ENCODE results near the gene STK32C.

STK32C gene

DNA sequence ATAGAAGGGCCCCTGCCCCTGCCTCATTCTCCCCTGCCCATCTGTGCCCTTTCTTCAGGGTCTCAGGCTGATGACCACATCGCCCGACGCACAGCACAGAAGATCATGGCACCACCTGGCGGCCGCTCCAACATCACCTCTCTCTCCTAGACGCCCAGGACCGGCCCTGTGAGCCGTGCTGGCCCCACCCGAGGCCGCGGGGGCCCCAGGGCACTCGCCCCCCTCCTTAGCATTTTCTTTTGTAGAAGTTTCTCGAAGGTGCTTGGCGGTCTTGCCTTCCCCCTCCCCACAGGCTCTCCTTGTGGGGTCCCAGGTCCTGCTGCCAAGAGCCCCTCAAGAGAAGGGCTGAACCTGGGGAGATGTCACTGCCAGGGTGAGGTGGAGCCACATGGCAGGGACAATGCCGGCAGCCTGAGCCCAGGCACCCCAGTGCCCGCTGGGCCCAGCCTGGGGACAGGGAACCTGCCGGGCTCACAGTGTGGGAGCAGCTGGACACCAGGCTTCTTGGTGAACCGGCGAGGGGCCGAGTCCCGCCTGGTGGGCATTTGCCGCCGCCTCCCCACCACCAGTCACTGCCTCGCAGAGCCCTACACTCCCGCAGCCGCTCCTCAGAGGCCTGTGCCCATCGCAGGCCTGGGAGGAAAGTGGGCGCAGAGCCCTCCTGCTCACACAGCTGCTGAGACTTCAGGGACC is 102.8 kb downstream of the STK32C start:
- Mint-ChIP-seq H3K36me3 (ENCODE audit: low read depth) (no peaks in the 10 kb centered on the region), H3K27me3 (no peaks in the 10 kb centered on the region), H3K4me3 (no peak overlapping the region), H3K9me3 (no peaks in the 10 kb centered on the region), H3K4me1 (peaks cover 5% of the 10 kb centered on the region), H3K27ac (no peak overlapping the region)
- ATAC-seq = no peak
- DNase-seq = no peak

DNA sequence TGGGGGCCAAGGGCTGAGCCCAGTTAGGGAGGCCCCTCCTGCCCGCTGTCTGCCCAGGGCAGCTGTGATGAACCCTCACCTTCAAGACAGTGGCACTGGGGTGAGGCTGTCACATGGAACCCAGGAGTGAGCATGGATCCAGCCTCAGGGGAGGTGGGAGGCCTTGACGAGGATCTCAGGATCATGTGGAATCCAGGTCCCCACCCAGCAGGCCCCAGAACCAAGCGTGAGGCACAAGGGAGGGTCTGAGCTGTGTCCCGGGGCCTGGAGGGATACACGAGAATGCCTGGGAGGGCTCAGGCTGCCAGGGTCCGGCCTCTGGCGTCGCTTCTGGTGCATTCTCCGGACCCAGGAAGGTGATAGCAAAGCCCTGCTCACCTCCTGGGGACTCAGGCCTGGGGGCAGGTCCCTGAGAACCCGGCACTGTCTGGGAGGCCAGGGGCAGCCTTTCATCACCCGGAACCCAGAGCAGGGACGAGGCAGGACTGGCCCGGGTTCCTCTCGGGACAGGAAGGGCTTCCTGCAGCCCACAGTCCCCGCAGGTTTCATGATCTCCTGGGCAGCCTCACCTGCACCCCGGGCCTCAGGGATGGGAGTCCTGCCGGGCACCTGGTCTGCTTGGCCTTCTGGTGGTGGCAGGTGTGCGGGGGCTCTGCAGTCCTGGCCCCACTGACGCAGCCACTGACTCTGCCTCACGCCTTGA is 103.5 kb downstream of the STK32C start:
- DNase-seq = no peak
- H3K27me3 Mint-ChIP-seq = no peaks in the 10 kb centered on the region
- ATAC-seq = no peak
- peaks cover 5% of the 10 kb centered on the region for H3K4me1 Mint-ChIP-seq
- no peak overlapping the region for H3K27ac Mint-ChIP-seq
- H3K36me3 Mint-ChIP-seq (ENCODE audit: low read depth) = no peaks in the 10 kb centered on the region
- no peak overlapping the region for H3K4me3 Mint-ChIP-seq
- H3K9me3 Mint-ChIP-seq = no peaks in the 10 kb centered on the region

DNA sequence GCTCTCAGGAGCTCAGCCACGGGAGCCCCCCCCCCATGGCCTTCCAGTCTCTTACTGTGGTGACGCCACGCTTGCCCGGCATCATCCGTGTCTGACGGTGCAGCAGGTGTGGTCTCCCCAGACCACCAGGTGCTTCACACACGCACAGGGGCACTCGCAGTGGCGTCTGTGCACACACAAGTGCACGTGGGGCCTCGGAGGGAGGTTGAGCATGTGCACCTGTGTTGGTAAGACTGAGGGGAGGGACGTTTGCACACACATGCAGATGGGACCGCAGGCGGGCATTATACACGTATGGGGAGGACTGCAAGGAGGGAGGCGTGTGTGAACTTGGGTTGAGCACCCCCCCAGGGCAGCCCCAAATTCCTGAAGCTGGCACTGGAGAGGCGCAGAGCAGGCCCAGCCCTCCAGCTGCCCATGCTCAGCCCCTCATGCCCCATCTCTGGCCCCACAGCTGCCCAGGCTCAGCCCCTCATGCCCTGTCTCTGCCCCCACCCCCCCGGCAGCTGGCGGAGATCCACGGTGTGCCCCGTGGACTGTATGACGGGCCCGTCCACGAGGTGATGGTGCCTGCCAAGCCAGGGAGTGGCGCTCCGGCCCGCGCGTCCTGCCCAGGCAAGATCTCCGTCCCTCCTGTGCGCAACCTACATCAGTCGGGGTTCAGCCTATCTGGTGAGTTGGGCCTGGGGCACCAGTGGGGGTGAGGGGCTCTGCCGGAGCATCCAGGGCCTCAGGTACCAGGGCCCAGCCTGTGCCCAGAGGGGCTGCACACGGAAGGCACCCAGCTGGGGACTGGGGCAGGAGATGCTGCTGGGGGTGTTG is 104.3 kb downstream of the STK32C start:
- H3K4me1 Mint-ChIP-seq = peaks cover 2% of the 10 kb centered on the region
- no peak for ATAC-seq
- DNase-seq = no peak
- H3K9me3 Mint-ChIP-seq = no peaks in the 10 kb centered on the region
- no peak overlapping the region for H3K4me3 Mint-ChIP-seq
- H3K27me3 Mint-ChIP-seq = no peaks in the 10 kb centered on the region
- H3K27ac Mint-ChIP-seq = no peak overlapping the region
- H3K36me3 Mint-ChIP-seq (ENCODE audit: low read depth) = no peaks in the 10 kb centered on the region

DNA sequence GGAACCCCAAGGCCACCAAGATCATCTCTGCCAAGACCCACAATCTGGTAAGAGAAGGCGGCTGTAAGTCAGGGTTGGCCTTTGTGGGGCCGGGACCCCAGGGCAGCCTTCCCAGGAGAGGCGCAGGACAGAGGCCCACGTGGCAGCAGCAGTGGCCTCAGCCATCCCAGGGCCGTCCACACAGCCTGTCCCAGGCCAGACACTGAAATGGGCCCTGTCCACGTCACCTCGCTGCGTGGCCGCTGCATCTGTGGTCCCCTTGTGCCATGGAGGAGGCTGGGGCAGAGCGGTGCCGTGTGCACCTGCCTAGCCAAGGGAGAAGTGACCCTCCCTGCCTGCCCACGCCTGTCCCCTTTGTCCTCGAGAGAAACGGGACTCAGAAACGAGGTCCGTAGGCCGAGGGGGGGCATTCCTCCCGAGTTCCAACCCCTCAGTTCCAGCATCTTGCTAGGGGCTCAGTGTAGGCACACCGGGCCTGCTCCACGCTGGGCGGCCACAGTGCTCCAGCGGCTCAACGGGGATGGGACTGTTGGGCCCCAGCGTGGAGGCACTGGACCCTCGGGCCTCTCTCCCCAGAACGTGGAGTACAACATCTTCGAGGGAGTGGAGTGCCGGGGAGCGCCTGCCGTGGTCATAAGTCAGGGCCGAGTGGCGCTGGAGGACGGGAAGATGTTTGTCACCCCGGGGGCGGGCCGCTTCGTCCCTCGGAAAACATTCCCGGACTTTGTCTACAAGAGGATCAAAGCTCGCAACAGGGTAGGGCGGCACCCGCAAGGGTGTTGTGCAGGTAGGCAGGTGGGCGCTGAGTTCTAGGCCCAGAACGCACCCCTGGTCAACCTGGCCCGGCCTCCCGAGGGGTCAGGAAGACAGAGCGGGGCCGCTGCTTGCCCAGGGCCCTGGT is 105.4 kb downstream of the STK32C start:
- no peak for DNase-seq
- H3K27ac Mint-ChIP-seq = no peak overlapping the region
- H3K36me3 Mint-ChIP-seq (ENCODE audit: low read depth) = no peaks in the 10 kb centered on the region
- H3K4me1 Mint-ChIP-seq = no peaks in the 10 kb centered on the region
- H3K4me3 Mint-ChIP-seq = no peak overlapping the region
- H3K9me3 Mint-ChIP-seq = no peaks in the 10 kb centered on the region
- no peak for ATAC-seq
- no peaks in the 10 kb centered on the region for H3K27me3 Mint-ChIP-seq

DNA sequence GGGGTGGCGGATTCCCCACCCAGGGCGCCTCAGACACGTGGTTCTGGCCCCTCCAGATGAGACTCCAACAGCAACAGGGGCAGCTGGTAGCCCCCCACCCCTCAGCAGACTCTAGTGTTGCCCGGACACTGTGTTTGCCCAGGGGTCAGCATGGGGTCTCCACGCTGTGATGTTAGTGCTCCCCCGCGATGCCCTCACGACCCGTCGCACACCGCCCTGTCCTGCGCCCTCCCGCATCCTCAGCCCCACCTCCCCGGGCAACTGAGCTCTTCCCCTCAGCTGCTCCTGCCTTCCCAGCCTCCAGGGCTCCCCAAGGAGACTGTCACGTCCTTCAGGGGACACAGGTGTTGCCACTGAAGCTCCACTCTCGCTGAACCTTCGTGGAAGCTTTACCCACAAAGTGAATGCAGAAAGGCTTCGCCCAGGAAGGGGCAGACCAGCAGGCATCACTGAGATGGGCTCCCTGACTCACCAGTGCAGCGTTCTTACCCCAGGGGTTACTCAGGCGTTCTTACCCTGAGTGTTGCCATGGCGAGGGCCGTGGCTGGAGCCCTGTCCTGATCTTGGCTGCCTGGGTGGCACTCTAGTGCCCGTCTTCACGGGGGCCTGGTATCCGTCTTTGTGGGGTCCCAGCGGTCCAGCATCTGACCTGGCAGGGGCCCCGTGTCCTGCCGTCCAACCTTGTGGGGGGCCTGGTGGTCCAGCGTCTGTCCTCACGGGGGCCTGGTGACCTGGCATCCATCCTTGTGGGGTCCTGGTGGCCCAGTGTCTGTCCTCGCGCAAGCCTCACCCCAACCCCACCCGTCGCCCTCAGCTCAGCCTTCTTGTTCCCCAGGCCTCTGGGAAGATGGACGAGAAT is 106.4 kb downstream of the STK32C start:
- no peaks in the 10 kb centered on the region for H3K9me3 Mint-ChIP-seq
- no peaks in the 10 kb centered on the region for H3K27me3 Mint-ChIP-seq
- ATAC-seq (no peak), DNase-seq (no peak)
- no peak overlapping the region for H3K27ac Mint-ChIP-seq
- no peaks in the 10 kb centered on the region for H3K36me3 Mint-ChIP-seq (ENCODE audit: low read depth)
- no peaks in the 10 kb centered on the region for H3K4me1 Mint-ChIP-seq
- no peak overlapping the region for H3K4me3 Mint-ChIP-seq

- Mint-ChIP-seq H3K36me3 (ENCODE audit: low read depth) (no peaks in the 10 kb centered on the region), H3K27ac (no peak overlapping the region), H3K9me3 (no peaks in the 10 kb centered on the region), H3K27me3 (no peaks in the 10 kb centered on the region), H3K4me1 (no peaks in the 10 kb centered on the region), H3K4me3 (no peak overlapping the region)
- ATAC-seq (no peak), DNase-seq (no peak)
Observed at GRCh38 chr10:132200344-132201110, 107.2 kb downstream of the STK32C start.

DNA sequence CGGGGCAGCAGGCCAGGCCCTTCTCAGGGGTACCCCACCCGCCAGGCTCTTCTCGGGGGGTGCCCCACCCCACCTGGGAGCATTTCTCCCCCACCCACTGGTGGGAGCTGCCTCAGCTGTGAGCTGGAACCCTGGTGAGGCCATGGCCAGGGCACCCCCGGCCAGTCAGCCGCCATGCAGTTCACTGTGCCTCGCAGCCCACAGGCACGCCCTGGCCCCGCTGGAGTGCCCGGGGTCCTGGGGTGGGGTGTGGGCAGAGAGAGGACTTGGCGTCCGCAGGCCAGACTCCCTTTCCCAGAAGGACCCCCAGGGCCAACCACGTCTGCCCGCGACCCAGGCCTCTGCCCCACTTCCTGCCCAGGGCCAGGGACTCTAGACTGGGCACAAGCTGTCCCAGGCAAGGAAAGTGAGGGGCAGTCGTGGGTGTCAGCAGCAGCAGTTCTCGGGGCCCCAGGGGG is 107.9 kb downstream of the STK32C start:
- DNase-seq = no peak
- no peak overlapping the region for H3K27ac Mint-ChIP-seq
- no peak for ATAC-seq
- H3K4me1 Mint-ChIP-seq = no peaks in the 10 kb centered on the region
- no peaks in the 10 kb centered on the region for H3K27me3 Mint-ChIP-seq
- H3K4me3 Mint-ChIP-seq = no peak overlapping the region
- H3K36me3 Mint-ChIP-seq (ENCODE audit: low read depth) = no peaks in the 10 kb centered on the region
- no peaks in the 10 kb centered on the region for H3K9me3 Mint-ChIP-seq

- DNase-seq (no peak), ATAC-seq (no peak)
- Mint-ChIP-seq H3K27me3 (no peaks in the 10 kb centered on the region), H3K9me3 (no peaks in the 10 kb centered on the region), H3K27ac (no peak overlapping the region), H3K36me3 (ENCODE audit: low read depth) (no peaks in the 10 kb centered on the region), H3K4me1 (no peaks in the 10 kb centered on the region), H3K4me3 (no peak overlapping the region)
Observed at GRCh38 chr10:132199268-132199853, 108.4 kb downstream of the STK32C start.

DNA sequence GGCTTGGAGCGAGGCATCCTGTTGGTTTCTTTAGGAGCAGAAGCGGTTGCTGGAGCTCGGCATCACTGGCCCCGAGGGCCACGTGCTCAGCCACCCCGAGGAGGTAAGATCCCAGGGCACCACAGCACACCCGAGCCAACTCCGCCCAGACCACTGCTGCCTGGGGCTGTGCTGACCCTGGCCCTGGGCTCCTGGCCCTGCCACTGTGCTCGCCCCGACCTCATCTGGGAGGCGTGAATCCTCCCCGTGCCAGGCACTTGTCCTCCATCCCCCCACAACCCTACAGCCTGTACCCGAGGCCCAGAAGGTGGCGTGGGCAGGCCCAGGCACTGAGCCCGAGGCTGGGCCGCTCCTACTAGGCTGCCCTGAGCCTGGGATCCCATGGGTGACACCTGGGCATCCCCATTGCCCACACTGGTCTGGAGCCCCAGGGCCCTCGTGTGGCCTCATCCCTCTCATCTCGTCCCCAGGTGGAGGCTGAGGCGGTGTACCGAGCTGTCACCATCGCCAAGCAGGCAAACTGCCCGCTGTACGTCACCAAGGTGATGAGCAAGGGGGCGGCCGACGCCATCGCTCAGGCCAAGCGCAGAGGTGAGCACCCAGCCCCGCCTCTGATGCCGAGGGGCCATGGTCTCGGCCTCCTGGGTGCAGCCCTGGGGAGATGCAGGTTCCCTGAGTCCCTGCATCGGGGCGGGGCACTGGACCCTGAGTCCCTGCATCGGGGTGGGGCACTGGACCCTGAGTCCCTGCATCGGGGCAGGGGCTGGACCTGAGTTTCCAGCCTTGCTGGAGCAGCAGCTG is 109.2 kb downstream of the STK32C start:
- Mint-ChIP-seq H3K36me3 (ENCODE audit: low read depth) (no peaks in the 10 kb centered on the region), H3K4me1 (no peaks in the 10 kb centered on the region), H3K4me3 (no peak overlapping the region), H3K27me3 (no peaks in the 10 kb centered on the region), H3K9me3 (no peaks in the 10 kb centered on the region), H3K27ac (no peak overlapping the region)
- no peak for ATAC-seq
- DNase-seq = no peak

DNA sequence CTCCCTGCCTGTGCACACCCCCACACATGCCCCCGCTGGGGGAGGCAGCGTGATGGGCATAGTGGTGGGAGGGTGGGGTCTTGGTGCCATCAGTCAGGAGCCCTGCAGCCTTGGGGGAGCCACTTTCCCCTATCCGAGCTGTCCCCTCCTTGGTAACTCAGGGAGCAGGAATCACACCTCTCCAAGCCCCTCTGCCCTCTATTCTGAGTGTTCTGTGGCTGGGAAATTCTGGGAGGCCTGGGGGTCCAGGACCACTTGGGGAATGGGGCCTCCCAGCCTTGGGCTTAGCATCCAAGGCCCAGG is 109.7 kb downstream of the STK32C start:
- Mint-ChIP-seq H3K27ac (no peak overlapping the region), H3K27me3 (no peaks in the 10 kb centered on the region), H3K36me3 (ENCODE audit: low read depth) (no peaks in the 10 kb centered on the region), H3K9me3 (no peaks in the 10 kb centered on the region), H3K4me1 (no peaks in the 10 kb centered on the region), H3K4me3 (no peak overlapping the region)
- DNase-seq (no peak), ATAC-seq (no peak)

DNA sequence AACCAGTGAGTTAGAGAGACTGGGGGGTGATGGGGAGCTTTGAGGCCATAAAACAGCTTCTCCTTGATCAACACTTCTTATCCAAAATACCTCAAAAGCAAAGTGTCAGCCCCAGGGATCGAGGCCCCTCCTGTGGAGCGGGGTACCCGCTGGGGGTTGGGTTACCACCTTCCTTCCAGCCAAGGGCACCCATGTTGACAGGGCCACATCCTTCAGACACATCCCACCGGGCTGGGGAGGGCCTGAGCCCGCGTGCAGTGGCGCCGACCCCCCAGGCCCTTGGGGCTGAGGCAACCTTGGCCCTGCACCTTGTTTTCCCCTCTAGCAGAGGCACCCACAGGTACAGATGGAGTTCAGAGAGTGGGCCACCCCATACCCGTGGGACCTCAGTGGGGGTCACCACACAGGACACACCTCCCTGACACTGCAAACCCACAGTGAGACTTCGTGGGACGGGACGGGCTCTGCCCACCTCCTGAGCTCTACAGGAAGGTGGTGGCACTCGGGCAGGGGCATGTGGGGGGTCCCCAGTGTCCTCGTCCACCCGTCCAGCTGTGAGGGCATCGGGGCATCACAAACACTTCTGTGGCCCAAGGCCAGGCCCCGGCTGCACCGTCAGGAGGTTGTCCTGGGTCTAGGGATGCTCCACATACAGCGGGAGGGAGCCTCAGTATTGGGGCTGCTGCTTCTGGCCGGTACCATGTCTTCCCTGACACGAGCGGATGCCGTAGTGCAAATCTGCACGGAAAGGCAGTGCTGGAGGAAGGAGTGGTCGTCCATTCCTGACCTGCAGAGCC is 110.3 kb downstream of the STK32C start:
- H3K36me3 Mint-ChIP-seq (ENCODE audit: low read depth) = no peaks in the 10 kb centered on the region
- ATAC-seq (no peak), DNase-seq (no peak)
- no peak overlapping the region for H3K27ac Mint-ChIP-seq
- H3K9me3 Mint-ChIP-seq = no peaks in the 10 kb centered on the region
- H3K27me3 Mint-ChIP-seq = no peaks in the 10 kb centered on the region
- no peak overlapping the region for H3K4me3 Mint-ChIP-seq
- H3K4me1 Mint-ChIP-seq = no peaks in the 10 kb centered on the region
